ENCODE data around the gene TP53TG5.

The TP53TG5 gene

GRCh38 chr20:45345104-45345936 is 32.8 kb downstream of the TP53TG5 start:
- CTCF ChIA-PET: interaction anchor here (1.1 to 3.3 kb wide), 6 partner anchors 12 to 54 kb away, joined by 3 to 18 read pairs (median 6); partner anchors contain the start of gene SYS1
- POLR2A ChIA-PET: no interaction called here
- no peak for DNase-seq (ENCODE audit: extremely low spot score)
- TF ChIP-seq CTCF (IDR thresholded peaks at IDR 0.05; ENCODE audit: control extremely low read depth, extremely low read depth, low read depth, missing control alignments): no peak

- DNase-seq (ENCODE audit: extremely low spot score): no peak
Measured at GRCh38 chr20:45344168-45344860, 33.8 kb downstream of the TP53TG5 start.

GRCh38 chr20:45343532-45344167 is 34.5 kb downstream of the TP53TG5 start:
- ChIA-PET POLR2A (no interaction called here), CTCF (interaction anchor here (1.2 kb wide), 2 partner anchors 17 to 30 kb away, joined by 3 to 5 read pairs; no protein-coding TSS in a partner anchor)
- no peak for TF ChIP-seq CTCF (IDR thresholded peaks at IDR 0.05; ENCODE audit: control extremely low read depth, extremely low read depth, low read depth, missing control alignments)
- no peak for DNase-seq (ENCODE audit: extremely low spot score)

More at GRCh38 chr20:45344168-45344860, 33.8 kb downstream of the TP53TG5 start:
- ChIA-PET POLR2A (no interaction called here), CTCF (interaction anchor here (1.2 kb wide), 2 partner anchors 17 to 30 kb away, joined by 3 to 5 read pairs; no protein-coding TSS in a partner anchor)
- no peak for TF ChIP-seq CTCF (IDR thresholded peaks at IDR 0.05; ENCODE audit: control extremely low read depth, extremely low read depth, low read depth, missing control alignments)

GRCh38 chr20:45342855-45343531 is 35.1 kb downstream of the TP53TG5 start:
- TF ChIP-seq CTCF (IDR thresholded peaks at IDR 0.05; ENCODE audit: control extremely low read depth, extremely low read depth, low read depth, missing control alignments): no peak
- CTCF ChIA-PET: interaction anchor here (0.9 kb wide), 1 partner anchor 94 kb away, joined by 3 read pairs; no protein-coding TSS in a partner anchor
- POLR2A ChIA-PET: no interaction called here
- no peak for DNase-seq (ENCODE audit: extremely low spot score)

- no peak for TF ChIP-seq CTCF (IDR thresholded peaks at IDR 0.05; ENCODE audit: control extremely low read depth, extremely low read depth, low read depth, missing control alignments)
- ChIA-PET POLR2A (no interaction called here), CTCF (interaction anchor here (0.8 to 1.4 kb wide), 3 partner anchors 10 to 95 kb away, joined by 3 to 5 read pairs (median 4); no protein-coding TSS in a partner anchor)
- DNase-seq (ENCODE audit: extremely low spot score): no peak
Measured at GRCh38 chr20:45341939-45342854, 35.9 kb downstream of the TP53TG5 start.

Data from GM10248 (cell line).